Urothelium cell line (cell line): ENCODE measurements around the gene AP2A2.

Source experiments
- DNase-seq: peaks from one replicate; pipeline ENCODE4 v3.0.0; 2011; ENCODE audit warnings: low spot score, mixed read lengths
- FAIRE-seq: peaks from 2 replicates; lab custom pipeline; 2011; peaks lifted over from hg19 to GRCh38; lab: Jason Lieb, UNC

The AP2A2 gene

DNA sequence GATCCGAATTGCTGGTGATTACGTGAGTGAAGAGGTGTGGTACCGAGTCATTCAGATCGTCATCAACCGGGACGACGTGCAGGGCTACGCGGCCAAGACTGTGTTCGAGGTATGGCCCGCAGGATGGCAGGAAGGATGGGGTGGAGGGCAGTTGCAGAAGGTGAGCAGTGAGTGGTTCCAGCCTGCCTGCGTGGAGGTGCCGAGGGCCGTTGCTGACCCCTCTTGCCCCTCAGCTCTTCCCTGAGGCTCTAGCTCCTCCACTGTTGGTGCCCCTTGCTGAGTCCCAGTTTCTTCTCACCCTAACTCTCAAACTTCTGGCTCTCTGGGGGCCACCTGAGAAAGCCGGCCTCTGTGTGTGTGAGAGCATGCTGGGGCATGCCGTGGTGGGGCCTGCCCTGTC is 66.9 kb downstream of the AP2A2 start:
- DNase-seq: no peak
- FAIRE-seq: no peak

- DNase-seq: no peak
- no peak for FAIRE-seq
Observed at GRCh38 chr11:993632-994167, 68.0 kb downstream of the AP2A2 start.

GRCh38 chr11:995044-995751 is 69.5 kb downstream of the AP2A2 start:
- FAIRE-seq: no peak

GRCh38 chr11:995752-996420 is 70.2 kb downstream of the AP2A2 start:
- DNase-seq (no peak), FAIRE-seq (no peak)

More at GRCh38 chr11:995044-995751, 69.5 kb downstream of the AP2A2 start:
- DNase-seq: no peak

DNA sequence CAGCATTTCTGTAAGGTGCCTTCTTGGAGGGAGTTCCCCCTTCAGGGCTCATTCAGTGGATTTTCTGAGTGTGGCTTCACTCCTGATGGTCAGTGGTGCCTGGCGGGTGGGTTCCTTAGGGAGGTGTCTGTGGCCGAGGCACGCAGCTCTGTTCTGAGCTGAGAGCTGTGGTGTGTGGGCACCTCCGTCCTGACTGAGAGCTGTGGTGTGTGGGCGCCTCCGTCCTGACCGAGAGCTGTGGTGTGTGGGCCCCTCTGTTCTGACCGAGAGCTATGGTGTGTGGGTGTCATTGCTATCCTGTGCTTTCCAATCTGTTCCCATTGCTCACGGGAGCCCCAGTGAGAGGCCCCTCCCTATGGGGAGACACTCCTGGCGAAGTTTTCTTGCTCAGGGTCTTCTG is 71.0 kb downstream of the AP2A2 start:
- DNase-seq: no peak
- FAIRE-seq: no peak

DNA sequence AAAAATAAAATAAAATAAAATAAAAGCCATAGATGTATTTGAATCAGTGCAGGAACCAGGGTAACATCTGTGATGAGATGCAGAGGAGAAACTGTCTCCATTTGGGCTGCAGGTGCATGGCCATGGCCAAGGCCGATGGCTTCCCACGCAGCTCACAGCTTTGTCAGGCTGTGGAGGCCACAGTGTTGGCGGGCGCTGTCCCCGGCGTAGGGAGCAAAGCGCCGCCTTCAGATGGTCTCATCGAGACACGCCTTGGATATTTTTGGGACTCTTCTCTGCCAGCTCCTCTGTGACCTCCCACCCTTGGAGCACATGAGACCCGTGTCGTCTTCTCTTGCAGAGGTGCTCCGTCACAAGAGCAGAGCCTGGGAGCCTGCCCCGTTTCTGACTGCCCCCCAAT is 72.2 kb downstream of the AP2A2 start:
- FAIRE-seq: no peak

GRCh38 chr11:999009-999408 is 73.3 kb downstream of the AP2A2 start:
- DNase-seq (no peak), FAIRE-seq (no peak)

More for the DNA sequence above, 72.2 kb downstream of the AP2A2 start:
- no peak for DNase-seq

DNA sequence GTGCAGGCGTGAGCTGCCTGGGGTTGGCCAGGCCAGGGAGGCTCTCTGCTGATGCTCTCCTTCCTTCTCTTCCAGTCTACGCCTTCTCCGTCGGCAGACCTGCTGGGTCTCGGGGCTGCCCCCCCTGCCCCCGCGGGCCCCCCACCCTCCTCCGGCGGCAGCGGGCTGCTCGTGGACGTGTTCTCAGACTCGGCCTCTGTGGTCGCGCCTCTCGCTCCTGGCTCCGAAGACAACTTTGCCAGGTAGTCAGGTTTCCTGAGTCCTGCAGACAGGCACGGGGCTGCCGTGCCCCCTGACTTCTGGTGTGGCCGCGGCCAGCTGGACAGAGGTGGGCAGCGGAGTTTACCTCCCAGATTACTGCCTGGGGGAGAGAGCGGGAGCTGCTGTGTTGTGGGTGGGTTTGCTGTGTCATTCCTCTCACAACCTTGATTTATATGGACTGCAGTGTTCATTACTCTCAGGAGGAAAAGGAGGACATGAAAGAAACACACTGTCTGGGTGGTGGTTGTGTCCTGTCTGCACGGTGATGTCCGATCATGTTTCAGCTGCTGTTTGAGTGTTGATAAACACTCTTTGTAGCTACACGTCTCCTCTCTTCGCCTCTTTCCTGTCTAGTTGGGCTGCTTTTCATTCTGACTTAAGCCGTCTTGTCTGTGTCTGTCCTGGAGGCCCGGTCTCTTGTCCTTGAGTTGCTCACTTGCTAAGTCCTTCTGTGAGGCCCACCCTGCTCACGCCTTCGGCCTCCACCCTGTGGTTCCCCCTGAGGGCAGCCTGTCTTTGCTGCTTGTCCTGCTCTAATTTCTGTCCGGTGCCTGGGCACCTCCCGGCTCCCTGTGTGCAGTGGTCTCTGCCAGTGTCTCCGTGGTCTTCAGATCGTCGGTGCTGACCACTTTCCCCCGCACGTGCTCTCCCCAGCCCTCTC is 74.9 kb downstream of the AP2A2 start:
- FAIRE-seq: no peak

GRCh38 chr11:1001617-1002405 is 76.1 kb downstream of the AP2A2 start:
- FAIRE-seq: no peak
- no peak for DNase-seq

More for the DNA sequence above, 74.9 kb downstream of the AP2A2 start:
- no peak for DNase-seq

DNA sequence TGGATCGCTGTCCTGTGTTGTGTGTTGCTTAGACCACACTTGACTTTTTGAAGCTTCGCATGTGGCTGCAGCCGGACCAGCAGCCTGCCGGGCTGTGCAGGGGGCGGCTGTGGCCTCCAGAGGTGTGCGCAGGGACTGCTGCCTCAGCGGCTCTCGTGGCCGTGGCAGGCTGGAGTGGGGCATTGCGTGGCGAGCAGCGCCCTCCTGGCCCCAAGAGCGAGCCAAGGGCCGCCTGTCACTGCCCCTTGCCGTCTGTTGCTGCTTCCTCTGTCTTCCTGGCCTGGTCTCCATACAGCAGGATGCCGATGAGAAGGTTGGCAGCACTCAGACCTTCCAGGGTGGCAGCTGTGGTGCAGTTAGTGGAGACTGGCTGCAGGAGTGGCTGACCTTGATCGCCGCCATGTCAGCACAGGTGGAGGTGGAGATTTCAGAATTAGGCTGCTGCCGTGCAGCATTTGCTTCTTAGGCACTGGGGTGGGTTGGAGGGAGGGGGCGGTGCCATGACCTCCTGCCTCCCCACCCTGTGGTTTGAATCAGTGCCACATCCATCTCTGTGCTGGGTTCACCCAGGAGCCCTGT is 76.8 kb downstream of the AP2A2 start:
- no peak for FAIRE-seq
- DNase-seq: no peak

- FAIRE-seq (no peak), DNase-seq (no peak)
Observed at GRCh38 chr11:1003159-1003558, 77.5 kb downstream of the AP2A2 start.

GRCh38 chr11:1005928-1006327 is 80.3 kb downstream of the AP2A2 start:
- no peak for DNase-seq
- no peak for FAIRE-seq

DNA sequence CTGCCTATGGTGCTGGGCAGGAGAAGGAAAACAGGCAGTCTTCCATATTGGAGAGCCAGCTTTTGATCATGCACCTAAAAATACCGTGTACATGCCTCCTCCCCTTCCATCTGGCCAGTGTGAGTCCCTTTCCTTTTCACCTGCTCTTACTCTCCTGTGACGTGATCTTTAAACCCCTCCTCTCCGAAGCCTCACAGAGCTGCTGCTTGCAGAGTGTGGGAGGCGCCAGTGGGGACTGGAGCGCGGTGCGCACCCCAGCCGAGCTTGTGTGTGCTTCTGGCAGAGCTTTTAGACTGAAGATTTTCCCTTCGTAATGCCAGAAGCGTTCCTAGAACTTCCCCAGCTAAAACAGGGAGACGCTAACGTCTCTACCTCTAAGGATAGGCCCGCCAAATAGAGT is 81.1 kb downstream of the AP2A2 start:
- FAIRE-seq (no peak), DNase-seq (no peak)

DNA sequence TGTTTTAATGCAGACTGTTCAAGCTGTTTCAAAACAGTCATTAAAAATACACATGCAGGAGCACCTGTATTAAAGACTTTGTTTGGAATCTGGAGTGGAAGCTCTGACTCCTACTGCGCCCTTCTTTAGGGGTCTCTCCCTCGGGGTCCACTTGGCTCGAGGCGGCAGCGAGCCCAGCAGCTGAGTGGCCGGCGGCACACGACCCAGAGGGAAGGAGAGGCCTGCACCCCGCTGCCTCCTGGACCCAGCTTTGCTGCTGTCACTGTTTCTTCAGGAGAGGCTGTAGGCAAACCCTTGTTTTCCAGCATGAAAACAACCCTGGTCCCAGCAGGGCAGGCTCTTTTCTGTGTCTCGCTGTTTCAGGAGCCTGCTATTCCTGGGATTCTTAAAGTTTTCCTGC is 81.6 kb downstream of the AP2A2 start:
- no peak for DNase-seq
- no peak for FAIRE-seq

- DNase-seq: no peak
Observed at GRCh38 chr11:1008001-1008802, 82.5 kb downstream of the AP2A2 start.

DNA sequence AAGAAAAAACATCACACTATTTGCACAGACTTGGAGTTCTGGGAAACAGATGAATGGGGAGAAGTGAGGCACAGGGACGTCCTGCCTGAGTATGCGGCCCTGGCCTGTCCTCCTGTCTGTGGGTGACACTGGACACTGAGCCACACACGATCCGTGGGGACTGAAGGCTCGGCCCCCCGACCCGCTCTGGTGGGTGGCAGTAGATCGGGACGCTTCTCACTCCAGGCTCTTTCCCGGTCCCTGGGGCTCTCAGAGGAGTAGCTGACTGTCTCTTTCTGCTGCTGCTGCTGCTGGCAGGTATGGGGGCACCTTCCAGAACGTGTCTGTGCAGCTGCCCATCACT is 83.1 kb downstream of the AP2A2 start:
- FAIRE-seq: no peak
- no peak for DNase-seq

More at GRCh38 chr11:1008001-1008802, 82.5 kb downstream of the AP2A2 start:
- no peak for FAIRE-seq

- DNase-seq (no peak), FAIRE-seq (no peak)
Observed at GRCh38 chr11:1009371-1009770, 83.7 kb downstream of the AP2A2 start.

DNA sequence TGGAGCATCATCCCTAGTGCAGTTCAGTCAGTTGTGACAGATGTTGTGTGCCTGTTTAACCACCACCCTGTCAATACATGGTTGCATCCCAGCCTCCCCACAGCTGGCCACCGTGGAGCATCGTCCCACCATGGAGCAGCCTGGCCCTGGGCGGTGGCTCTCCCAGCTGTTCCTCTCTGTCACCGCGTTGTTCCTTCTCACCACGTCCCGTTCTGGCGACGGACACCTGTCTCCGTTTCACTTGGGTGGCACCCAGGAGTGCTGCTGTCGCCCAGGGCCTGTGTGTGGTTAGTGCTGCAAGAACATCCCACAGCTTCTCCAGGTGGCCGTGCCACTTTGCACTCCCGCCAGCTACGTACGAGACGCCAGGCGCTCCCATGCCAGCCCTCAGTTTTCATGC is 84.3 kb downstream of the AP2A2 start:
- DNase-seq (no peak), FAIRE-seq (no peak)

- DNase-seq: no peak
- FAIRE-seq: no peak
Observed at GRCh38 chr11:1010551-1011319, 85.1 kb downstream of the AP2A2 start.
